Left ventricle myocardium inferior (tissue), 1 donor: ENCODE data around the gene MGP. TPM values are rescaled to one million over a fixed set of nuclear protein-coding genes. Genes with fewer than 3 reads are reported as not detected.

ENCODE experiments used
- DNase-seq: peaks from one replicate; pipeline ENCODE4 v3.0.0-alpha.2; 2020
- H3K27ac ChIP-seq: fragments of 200-600 bp; replicated peaks from 2 replicates; pipeline ENCODE4 v1.8.0; 2021
- H3K27me3 ChIP-seq: fragments of 200-600 bp; 2 replicates; pipeline ENCODE4 v1.8.0; 2021; ENCODE audit warnings: low read depth
- H3K36me3 ChIP-seq: fragments of 200-600 bp; 2 replicates; pipeline ENCODE4 v1.8.0; 2021
- H3K4me1 ChIP-seq: fragments of 200-600 bp; 2 replicates; pipeline ENCODE4 v1.8.0; 2021
- H3K4me3 ChIP-seq: fragments of 200-600 bp; 2 replicates; pipeline ENCODE4 v1.8.0; 2021; ENCODE audit warnings: mild to moderate bottlenecking, moderate library complexity
- H3K9me3 ChIP-seq: fragments of 200-600 bp; replicated peaks from 2 replicates; pipeline ENCODE4 v1.8.0; 2021
- CTCF ChIP-seq: fragments of 200-600 bp; IDR thresholded peaks from 2 replicates; pipeline ENCODE4 v1.8.0; 2021; ENCODE audit warnings: antibody characterized with exemption, mild to moderate bottlenecking, borderline replicate concordance
- intact Hi-C: fragments of 100-400 bp; cut with micrococcal nuclease; formaldehyde crosslinking; loops from one replicate; pipeline ENCODE4 v1.11.0; 2022
- total RNA-seq: library from RNA; stranded (reverse); fragmentation: NEBNext Ultra II Directional; extraction: Animal tissue kit (Norgen Biotek cat#: 25700); gene quantifications from one replicate; pipeline ENCODE4 v1.2.1, GENCODE V29; 2021
- donor health status: DM: no; HTN: yes; CAD: no; lungs with severe emphysema.

Gene MGP
- total RNA-seq, 1 donor from 2014 or later, result 497 TPM

DNA sequence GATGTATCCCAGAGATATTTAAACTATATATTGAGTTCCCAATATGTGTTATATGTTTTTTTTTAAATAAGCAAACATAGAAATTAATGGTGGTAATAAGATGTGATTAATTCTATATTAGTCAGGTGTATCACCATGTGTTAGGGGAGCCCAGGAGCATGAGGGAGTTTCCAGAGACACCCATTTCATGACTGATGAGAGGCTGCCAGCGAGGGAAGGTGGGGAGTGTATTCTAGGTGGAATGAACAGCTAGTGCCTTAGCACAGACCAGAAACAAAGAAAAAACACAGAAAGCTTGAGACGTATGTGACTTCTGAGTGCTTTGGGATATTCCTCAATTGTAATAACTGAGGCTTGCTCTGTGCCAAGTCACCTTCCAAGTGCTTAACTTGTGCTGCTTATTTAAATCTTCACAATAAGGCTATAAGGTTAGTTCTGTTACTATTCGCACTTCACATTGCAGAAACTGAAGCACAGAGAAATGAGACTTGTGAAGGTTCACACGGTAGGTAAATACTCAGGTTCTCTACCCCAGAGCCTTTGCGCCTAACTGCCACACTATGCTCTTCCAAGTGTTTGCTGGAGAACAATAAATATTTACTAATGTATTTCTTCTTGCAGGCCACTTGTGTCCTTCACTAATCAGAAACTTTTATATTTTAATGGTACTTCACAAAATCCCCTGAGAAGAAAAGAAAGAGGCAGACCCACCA is 17.9 kb upstream of the MGP start:
- intact Hi-C loops, result loop anchor here (10.0 kb wide), 1 partner anchor 51 kb away; no protein-coding TSS in a partner anchor

GRCh38 chr12:14902465-14902864 is 16.8 kb upstream of the MGP start:
- Histone ChIP-seq H3K4me1 (peaks cover 62% of the 10 kb centered on the region), H3K27ac (peak overlapping the region; percentile 83), H3K27me3 (no peaks in the 10 kb centered on the region), H3K4me3 (no peak overlapping the region), H3K36me3 (no peaks in the 10 kb centered on the region), H3K9me3 (no peaks in the 10 kb centered on the region)
- DNase-seq, result no peak
- intact Hi-C loops, result loop anchor here (10.0 kb wide), 1 partner anchor 52 kb away; no protein-coding TSS in a partner anchor
- TF ChIP-seq CTCF, result no peak

More for the DNA sequence above, 17.9 kb upstream of the MGP start:
- Histone ChIP-seq H3K4me1 (peaks cover 60% of the 10 kb centered on the region), H3K4me3 (no peak overlapping the region), H3K27ac (peak overlapping the region; percentile 83), H3K36me3 (no peaks in the 10 kb centered on the region), H3K27me3 (no peaks in the 10 kb centered on the region), H3K9me3 (no peaks in the 10 kb centered on the region)
- DNase-seq, result no peak
- no peak for TF ChIP-seq CTCF

GRCh38 chr12:14901228-14901562 is 15.5 kb upstream of the MGP start:
- H3K4me1 ChIP-seq, result peaks cover 70% of the 10 kb centered on the region
- DNase-seq, result peak; percentile 35
- intact Hi-C loops, result loop anchor here (10.0 kb wide), 1 partner anchor 54 kb away; no protein-coding TSS in a partner anchor
- H3K36me3 ChIP-seq, result no peaks in the 10 kb centered on the region
- TF ChIP-seq CTCF, result peak; percentile 50
- peak overlapping the region; percentile 83 for H3K27ac ChIP-seq
- H3K4me3 ChIP-seq, result no peak overlapping the region
- no peaks in the 10 kb centered on the region for H3K27me3 ChIP-seq
- no peaks in the 10 kb centered on the region for H3K9me3 ChIP-seq

- peak overlapping the region; percentile 83 for H3K27ac ChIP-seq
- DNase-seq, result no peak
- TF ChIP-seq CTCF, result no peak
- H3K36me3 ChIP-seq, result no peaks in the 10 kb centered on the region
- H3K27me3 ChIP-seq, result no peaks in the 10 kb centered on the region
- intact Hi-C loops, result loop anchor here (10.0 kb wide), 1 partner anchor 54 kb away; no protein-coding TSS in a partner anchor
- H3K4me1 ChIP-seq, result peaks cover 69% of the 10 kb centered on the region
- no peak overlapping the region for H3K4me3 ChIP-seq
- no peaks in the 10 kb centered on the region for H3K9me3 ChIP-seq
Measured at GRCh38 chr12:14900521-14901227, 15.0 kb upstream of the MGP start.

DNA sequence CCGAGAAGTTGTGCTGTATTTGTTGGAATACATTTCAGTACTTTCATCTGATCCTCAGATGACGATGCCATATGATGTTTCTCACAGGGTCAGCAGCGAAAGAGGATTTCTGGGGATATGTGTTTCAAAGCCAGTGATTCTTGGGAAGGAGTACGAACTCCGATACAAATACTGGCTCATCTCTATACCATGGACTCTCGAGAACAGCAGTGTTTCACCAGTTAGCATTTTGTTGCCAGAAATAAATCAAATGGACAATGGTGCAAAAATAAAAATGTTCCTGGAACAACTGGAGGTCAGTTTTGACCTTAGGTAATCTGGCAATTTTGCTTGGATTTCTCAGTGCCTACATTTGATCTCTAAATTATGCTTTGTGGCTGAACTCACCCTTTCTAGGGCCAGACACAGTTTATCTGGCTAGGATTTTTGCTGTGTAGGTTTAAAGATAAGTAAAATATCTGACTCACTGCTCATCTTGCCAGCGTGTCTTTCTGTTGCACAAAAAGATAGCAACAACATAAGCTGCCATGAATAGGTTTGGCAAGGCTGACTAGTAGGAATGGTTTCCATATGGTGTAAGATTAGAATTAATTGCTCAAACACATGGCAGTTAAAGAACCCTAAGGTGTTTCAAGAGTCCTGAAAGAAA is 11.0 kb upstream of the MGP start:
- TF ChIP-seq CTCF, result no peak
- H3K27me3 ChIP-seq, result no peaks in the 10 kb centered on the region
- intact Hi-C loops, result no loop called here
- H3K4me1 ChIP-seq, result peaks cover 55% of the 10 kb centered on the region
- DNase-seq, result no peak
- peak overlapping the region; percentile 83 for H3K27ac ChIP-seq
- no peaks in the 10 kb centered on the region for H3K36me3 ChIP-seq
- H3K9me3 ChIP-seq, result no peaks in the 10 kb centered on the region
- no peak overlapping the region for H3K4me3 ChIP-seq
